ENCODE results near the gene RASSF4. TPM values are rescaled to one million over a fixed set of nuclear protein-coding genes. Genes with fewer than 3 reads are reported as not detected.

Gene RASSF4
- total and polyA plus RNA-seq, 2 donors (not counting 3 experiments of a cell fraction or from before 2014, with no cell fraction given) = 7.6 to 8.2 TPM

DNA sequence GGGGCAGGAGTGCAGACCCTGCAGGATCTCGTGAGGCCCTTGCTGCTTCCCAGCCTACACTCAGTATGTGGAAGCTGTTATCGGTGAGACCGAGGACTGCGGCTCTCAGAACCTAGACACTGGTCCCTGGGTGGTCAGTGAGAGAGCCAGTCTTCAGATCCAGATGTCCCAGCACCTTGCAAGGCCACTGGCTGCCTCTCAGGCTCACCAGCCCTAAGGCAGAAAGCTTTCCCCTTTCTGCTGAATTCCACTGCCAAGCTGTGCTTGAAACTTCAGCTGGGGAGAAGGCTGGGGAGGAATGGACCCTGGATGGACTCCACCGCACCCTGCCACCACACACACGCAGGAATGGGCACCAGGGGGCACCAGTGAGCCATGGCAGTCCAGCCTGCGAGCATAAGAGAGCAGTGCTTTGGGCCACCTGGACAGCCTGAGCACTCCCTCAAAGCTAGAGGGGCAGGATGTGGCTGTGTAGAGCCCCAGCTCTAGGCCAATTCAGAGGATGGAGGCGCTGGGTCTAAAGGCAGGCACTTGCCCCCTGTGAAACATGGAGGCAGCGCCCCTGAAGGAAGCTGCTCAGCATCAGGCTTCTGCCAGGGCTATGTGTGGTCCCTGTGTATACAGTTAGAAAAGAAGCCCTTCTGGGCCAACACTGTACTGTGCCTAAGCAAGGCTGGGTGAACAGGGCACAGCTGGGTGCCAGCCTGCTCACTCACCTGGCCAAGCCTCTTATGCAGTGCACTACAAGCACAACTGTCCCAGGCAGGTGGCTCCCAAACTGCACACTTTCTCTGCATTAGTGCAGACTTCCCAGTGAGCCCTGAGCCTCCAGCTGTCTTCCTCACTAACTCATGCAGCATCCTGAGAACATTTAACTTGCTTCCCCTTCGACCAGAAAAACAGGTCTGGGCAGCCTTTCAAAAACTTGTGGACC, 26.8 kb upstream of the RASSF4 start:
- H2AFZ ChIP-seq (ENCODE audit: low read depth, low read length) = no peak overlapping the region
- dilution Hi-C loops (cut with MboI; ENCODE audit: extremely low pct_ligation_motif_present, low sequenced_read_pairs) = no loop called here

More for the DNA sequence above, 26.8 kb upstream of the RASSF4 start:
- no peak overlapping the region for H3K27ac ChIP-seq (ENCODE audit: insufficient read depth, low read depth, low read length)
- no TSS peak for BruUV-seq (replicated peaks)
- H3K9me3 ChIP-seq (replicated peaks; ENCODE audit: control insufficient read depth, insufficient read depth, low read length) = no peaks in the 10 kb centered on the region
- intact Hi-C loops (cut with micrococcal nuclease) = loop anchor here (1.0 to 2.0 kb wide), 4 partner anchors 43 to 302 kb away; no protein-coding TSS in a partner anchor
- ChIA-PET CTCF (interaction anchor here (0.7 to 4.8 kb wide), 25 partner anchors 9 to 425 kb away, joined by 3 to 62 read pairs (median 6); partner anchors contain the start of genes DEPP1, RASSF4 and ZNF22), POLR2A (interaction anchor here (1.6 kb wide), 1 partner anchor 46 kb away, joined by 5 read pairs; the partner anchor contains the start of gene DEPP1)
- no peaks in the 10 kb centered on the region for H4K20me1 ChIP-seq (replicated peaks; ENCODE audit: control insufficient read depth, extremely low read depth, insufficient read depth, low read length)
- no peak overlapping the region for H3K9ac ChIP-seq (replicated peaks; ENCODE audit: extremely low read depth, insufficient read depth, low read length)
- no peak overlapping the region for H3K4me2 ChIP-seq (ENCODE audit: insufficient read depth, low read length)
- DNase-seq (ENCODE audit: low read depth, low spot score) = peak; percentile 76
- no peak overlapping the region for H3K4me3 ChIP-seq (replicated peaks in 1 of 3; ENCODE audit: insufficient read depth in 1 of 3, low read depth in 1 of 3, low read length in 3 of 3)
- peak; percentile 81 for FAIRE-seq
- no peaks in the 10 kb centered on the region for H3K9me1 ChIP-seq (replicated peaks; ENCODE audit: control insufficient read depth, extremely low read depth, insufficient read depth, low read length)
- TF ChIP-seq, protein P1, sequence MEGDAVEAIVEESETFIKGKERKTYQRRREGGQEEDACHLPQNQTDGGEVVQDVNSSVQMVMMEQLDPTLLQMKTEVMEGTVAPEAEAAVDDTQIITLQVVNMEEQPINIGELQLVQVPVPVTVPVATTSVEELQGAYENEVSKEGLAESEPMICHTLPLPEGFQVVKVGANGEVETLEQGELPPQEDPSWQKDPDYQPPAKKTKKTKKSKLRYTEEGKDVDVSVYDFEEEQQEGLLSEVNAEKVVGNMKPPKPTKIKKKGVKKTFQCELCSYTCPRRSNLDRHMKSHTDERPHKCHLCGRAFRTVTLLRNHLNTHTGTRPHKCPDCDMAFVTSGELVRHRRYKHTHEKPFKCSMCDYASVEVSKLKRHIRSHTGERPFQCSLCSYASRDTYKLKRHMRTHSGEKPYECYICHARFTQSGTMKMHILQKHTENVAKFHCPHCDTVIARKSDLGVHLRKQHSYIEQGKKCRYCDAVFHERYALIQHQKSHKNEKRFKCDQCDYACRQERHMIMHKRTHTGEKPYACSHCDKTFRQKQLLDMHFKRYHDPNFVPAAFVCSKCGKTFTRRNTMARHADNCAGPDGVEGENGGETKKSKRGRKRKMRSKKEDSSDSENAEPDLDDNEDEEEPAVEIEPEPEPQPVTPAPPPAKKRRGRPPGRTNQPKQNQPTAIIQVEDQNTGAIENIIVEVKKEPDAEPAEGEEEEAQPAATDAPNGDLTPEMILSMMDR (IDR thresholded peaks at IDR 0.05; ENCODE audit: extremely low read depth in 1 of 2, insufficient read depth in 1 of 2, low read depth in 1 of 2, low read length in 2 of 2) = peak; percentile 88 to 98
- no peak for TF ChIP-seq GATA2 (IDR thresholded peaks at IDR 0.05; ENCODE audit: insufficient read depth, insufficient read length, low read depth, low read length)
- H3K27me3 ChIP-seq (ENCODE audit: control insufficient read depth in 2 of 2, insufficient read depth in 2 of 2, low read length in 2 of 2) = no peaks in the 10 kb centered on the region
- no peaks in the 10 kb centered on the region for H3K4me1 ChIP-seq (ENCODE audit: control insufficient read depth, extremely low read depth, insufficient read depth, low read length)
- no peaks in the 10 kb centered on the region for H3K36me3 ChIP-seq (ENCODE audit: control insufficient read depth in 2 of 2, extremely low read depth in 1 of 2, insufficient read depth in 2 of 2, low read length in 2 of 2)
- no peaks in the 10 kb centered on the region for H3K79me2 ChIP-seq (ENCODE audit: control insufficient read depth, insufficient read depth, low read length)
